SK-N-SH treated with all-trans-retinoic acid at 6 μM for 48 hours (cell line): ENCODE data around the gene TNFRSF18.

Experiments
- ARNTL ChIP-seq: fragments of 450-650 bp; formaldehyde crosslinking; IDR thresholded peaks from 2 replicates; pipeline ENCODE4 v1.5.0; 2020; ENCODE audit warnings: low read depth, mild to moderate bottlenecking, moderate library complexity, borderline replicate concordance
- CREB5 ChIP-seq: fragments of 250-450 bp; sonication (Bioruptor Pico); IDR thresholded peaks from 2 replicates; pipeline ENCODE4 v1.5.1; 2020; ENCODE audit warnings: low read depth, mild to moderate bottlenecking, moderate library complexity
- ESRRG ChIP-seq: fragments of 250-450 bp; sonication (Bioruptor Pico); IDR thresholded peaks from 2 replicates; pipeline ENCODE4 v1.6.1; 2021; ENCODE audit warnings: mild to moderate bottlenecking
- PATZ1 ChIP-seq: fragments of 250-450 bp; sonication (Bioruptor Pico); IDR thresholded peaks from 2 replicates; pipeline ENCODE4 v1.8.0; 2020; ENCODE audit warnings: mild to moderate bottlenecking, moderate library complexity, borderline replicate concordance
- RARB ChIP-seq: fragments of 250-450 bp; sonication (Bioruptor Pico); IDR thresholded peaks from 2 replicates; pipeline ENCODE4 v1.8.0; 2021; ENCODE audit warnings: mild to moderate bottlenecking, moderate library complexity
- TSHZ2 ChIP-seq: fragments of 250-450 bp; sonication (Bioruptor Pico); IDR thresholded peaks from 2 replicates; pipeline ENCODE4 v1.5.0; 2020; ENCODE audit warnings: mild to moderate bottlenecking, moderate library complexity
- ZFP30 ChIP-seq: fragments of 450-650 bp; formaldehyde crosslinking; IDR thresholded peaks from 2 replicates; pipeline ENCODE4 v1.5.0; 2022; ENCODE audit warnings: mild to moderate bottlenecking, moderate library complexity

- TF ChIP-seq PATZ1 (CRISPR knock-in tag) = no peak
- no peak for TF ChIP-seq RARB (CRISPR knock-in tag)
- TF ChIP-seq ESRRG (CRISPR knock-in tag) = no peak
- no peak for TF ChIP-seq ARNTL
- no peak for TF ChIP-seq CREB5 (CRISPR knock-in tag)
- TF ChIP-seq TSHZ2 (CRISPR knock-in tag) = no peak
- no peak for TF ChIP-seq ZFP30 (CRISPR knock-in tag)
Observed at GRCh38 chr1:1235016-1235744, 28.8 kb upstream of the TNFRSF18 start.
